ENCODE results near the gene DNAH2.

The DNAH2 gene, protein sequence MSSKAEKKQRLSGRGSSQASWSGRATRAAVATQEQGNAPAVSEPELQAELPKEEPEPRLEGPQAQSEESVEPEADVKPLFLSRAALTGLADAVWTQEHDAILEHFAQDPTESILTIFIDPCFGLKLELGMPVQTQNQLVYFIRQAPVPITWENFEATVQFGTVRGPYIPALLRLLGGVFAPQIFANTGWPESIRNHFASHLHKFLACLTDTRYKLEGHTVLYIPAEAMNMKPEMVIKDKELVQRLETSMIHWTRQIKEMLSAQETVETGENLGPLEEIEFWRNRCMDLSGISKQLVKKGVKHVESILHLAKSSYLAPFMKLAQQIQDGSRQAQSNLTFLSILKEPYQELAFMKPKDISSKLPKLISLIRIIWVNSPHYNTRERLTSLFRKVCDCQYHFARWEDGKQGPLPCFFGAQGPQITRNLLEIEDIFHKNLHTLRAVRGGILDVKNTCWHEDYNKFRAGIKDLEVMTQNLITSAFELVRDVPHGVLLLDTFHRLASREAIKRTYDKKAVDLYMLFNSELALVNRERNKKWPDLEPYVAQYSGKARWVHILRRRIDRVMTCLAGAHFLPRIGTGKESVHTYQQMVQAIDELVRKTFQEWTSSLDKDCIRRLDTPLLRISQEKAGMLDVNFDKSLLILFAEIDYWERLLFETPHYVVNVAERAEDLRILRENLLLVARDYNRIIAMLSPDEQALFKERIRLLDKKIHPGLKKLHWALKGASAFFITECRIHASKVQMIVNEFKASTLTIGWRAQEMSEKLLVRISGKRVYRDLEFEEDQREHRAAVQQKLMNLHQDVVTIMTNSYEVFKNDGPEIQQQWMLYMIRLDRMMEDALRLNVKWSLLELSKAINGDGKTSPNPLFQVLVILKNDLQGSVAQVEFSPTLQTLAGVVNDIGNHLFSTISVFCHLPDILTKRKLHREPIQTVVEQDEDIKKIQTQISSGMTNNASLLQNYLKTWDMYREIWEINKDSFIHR (N-terminal part only)

DNA sequence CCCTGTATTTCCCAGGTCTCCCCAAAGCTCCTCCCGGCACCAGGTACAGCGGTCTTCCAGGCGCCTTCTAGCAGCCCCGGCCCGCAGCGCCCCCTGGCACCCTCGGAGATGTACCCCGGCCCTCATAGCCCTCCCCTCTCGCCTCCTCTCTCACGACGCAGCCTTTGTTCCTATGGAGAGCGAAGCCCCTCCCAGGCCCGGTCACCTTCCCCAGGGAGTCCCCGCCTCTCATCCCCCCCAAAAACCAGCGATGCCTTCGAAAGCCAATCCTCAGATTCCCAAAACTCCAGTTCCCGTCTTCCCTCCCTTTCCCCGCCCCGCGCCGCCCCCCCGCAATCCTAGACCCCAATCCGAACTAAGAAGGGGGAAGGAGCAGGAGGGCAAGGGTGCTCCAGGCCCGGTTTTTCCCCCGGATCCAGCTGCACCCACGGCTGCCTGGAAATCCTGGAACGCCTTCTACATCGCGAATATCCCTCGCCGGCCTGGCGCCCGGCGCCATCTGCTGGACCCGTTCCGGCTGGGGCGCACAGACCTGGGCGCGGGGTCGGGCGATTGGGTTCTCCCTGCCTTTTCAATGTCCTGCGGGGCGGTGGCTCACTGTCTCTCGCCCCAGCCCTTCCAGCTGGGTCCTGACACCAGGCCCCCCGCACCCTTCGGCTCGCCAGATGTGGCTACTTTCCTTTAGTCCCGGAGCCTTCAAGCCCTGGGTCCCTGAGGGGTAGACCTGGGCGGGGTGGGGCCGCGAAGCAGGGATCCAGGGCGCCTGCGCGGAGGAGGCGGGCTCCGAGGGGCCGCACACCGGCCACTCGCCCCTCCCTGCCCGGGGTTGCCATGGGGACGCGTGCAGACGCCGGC lies at the start of gene DNAH2:
TSS of gene DNAH2 (plus strand) at position 844 of the 855 bp plus-strand sequence. CDS start 1,991 bp downstream, outside the sequence.
- peak; percentile 84 for DNase-seq (ENCODE audit: low read depth)

DNA sequence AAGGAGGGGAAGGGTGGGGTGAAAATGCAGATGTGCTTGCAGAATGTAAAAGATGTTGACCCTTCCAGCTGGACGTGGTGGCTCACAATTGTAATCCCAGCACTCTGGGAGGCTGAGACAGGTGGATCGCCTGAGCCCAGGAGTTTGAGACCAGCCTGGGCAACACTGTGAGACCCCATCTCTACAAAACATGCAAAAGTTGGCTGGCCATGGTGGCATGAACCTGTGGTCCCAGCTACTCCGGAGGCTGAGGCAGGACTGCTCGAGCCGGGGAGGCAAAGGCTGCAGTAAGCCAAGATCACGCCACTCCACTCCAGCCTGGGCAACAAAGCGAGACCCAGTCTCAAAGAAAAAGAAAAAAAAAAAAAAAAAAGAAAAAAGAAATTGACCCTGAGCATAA lies 49.1 kb upstream of the DNAH2 start:
- no peak for DNase-seq (ENCODE audit: low read depth)

DNA sequence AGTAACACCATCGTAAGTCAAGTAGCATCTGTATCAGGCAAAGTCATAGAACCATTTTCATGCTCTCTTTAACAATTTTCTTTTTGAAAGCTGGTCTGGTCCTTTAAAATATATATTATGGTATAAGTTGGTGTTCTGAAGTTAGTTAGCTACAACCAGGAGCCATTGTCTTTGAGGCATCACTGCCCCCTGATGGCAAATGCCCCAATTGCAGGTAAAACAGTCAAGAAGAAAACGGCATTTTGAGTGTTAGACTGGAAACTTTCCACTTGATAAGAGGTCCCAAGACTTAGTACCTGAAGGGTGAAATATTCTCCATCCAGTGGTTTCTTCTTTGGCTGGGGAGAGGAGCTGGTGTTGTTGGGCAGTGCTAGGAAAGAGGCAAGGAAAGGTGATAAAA lies 44.3 kb upstream of the DNAH2 start:
- DNase-seq (ENCODE audit: low read depth) = no peak

DNA sequence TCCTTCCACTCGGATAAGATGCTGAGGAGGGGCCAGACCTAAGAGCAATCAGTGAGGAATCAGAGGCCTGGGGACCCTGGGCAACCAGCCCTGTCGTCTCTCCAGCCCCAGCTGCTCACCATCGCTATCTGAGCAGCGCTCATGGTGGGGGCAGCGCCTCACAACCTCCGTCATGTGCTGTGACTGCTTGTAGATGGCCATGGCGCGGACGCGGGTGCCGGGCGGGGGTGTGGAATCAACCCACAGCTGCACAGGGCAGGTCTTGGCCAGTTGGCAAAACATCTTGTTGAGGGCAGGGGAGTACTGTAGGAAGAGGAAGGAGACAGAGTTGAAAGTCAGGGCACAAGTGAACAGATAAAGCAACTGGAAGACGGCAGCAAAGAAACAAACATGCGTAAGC lies 42.6 kb upstream of the DNAH2 start:
- no peak for DNase-seq (ENCODE audit: low read depth)

DNA sequence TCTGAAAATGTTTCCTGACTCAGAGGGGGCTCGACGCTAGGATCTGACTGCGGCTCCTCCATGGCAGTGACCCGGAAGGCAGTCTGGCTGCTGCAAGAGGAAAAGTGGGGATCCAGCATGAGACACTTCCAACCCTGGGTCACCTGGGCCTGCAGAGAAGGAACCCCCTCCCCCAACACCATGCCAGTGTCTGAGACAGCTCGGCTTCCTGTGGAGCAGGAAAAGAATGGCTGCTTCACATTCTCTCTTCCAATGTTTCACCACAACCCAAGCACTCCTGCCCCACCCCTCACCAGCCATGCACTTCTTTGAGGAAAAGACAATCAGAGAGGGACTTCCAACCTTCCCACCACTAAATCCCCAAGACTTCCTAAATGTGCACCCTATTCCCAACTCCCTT lies 41.0 kb upstream of the DNAH2 start:
- DNase-seq (ENCODE audit: low read depth) = no peak

DNA sequence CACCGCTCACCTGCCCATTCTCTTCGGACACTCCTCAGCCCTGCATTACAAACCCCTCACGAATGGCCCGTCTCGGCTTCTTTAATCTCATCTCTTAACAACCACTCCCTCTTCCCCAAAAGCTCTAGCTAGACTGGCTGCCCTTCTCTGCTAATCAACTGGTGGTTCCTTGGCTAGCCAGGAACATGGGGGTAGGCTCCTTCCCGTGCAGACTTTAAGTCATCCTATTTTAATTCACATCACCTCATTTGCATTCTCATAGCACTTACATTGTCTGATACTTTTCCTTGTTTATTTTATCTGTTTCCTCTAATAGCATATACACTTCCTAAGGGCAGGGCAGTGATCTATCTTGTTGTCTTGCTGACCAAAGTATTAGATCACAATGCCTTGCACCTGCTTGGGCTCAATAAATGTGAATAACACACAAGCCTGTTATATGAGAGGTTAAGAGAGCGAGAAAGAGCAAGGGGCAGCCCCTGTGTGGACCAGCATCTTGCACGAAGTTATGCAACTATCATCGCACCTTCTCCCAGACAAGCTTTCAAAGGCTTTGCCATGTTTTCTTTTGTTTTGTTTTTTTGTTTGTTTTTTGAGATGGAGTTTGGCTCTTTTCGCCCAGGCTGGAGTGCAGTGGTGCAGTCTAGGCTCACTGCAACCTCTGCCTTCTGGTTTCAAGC lies 40.0 kb upstream of the DNAH2 start:
- no peak for DNase-seq (ENCODE audit: low read depth)

DNA sequence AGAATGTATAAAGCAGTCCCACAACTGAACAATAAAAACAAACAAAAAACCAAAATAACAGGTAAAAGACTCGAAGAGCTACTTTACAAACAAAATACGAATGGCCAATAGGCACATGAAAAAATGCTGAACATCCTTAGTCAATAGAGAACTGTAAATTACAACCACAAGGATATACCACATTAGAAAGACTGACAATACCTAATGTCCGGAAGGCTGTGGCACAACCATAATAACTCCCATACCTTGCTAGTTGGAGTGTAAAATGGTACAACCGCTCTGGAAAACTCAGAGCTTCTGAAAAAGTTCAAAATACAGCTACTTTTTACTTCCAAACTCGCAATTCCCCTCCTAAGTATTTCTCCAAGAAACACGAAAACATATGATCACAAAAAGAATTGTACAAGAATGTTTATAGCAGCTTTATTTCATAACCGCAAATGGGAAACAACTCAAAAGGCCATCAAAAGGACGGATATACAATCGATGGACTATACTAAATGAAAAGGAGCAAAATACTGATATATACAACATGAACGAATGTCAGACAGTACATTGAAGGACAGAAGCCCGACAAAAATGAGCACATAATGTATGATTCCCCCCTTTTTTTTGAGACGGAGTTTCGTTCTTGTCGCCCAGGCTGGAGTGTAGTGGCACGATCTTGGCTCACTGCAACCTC lies 32.6 kb upstream of the DNAH2 start:
- no peak for DNase-seq (ENCODE audit: low read depth)

DNA sequence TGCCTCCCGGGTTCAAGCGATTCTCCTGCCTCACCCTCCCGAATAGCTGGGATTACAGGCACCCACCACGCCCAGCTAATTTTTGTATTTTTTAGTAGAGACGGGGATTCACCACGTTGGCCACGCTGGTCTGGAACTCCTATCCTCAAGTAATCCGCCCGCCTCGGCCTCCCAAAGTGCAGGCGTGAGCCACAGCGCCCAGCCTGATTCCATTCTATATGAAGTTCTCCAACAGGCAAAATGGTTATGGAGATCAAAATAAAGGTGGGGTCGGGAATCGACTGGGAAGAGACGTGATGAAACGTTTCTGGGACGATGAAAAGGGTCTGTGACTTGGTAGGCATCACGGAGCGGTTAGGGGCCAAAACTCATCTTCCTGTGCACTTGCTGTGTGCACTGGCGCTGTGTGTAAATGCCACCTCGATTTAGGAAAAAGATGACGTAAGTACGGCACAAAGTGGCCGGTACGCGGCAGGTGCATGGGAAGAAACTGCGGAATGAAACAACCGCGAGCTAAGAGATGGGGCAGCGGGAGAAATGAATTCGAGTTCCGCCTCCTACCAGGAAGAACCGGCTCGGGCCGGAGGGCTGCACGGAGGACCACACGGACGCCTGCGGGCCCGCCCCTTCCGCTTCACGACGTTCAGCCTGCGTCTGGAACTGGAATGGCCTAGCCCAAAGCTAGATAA lies 31.9 kb upstream of the DNAH2 start:
- peak; percentile 87 for DNase-seq (ENCODE audit: low read depth)

DNA sequence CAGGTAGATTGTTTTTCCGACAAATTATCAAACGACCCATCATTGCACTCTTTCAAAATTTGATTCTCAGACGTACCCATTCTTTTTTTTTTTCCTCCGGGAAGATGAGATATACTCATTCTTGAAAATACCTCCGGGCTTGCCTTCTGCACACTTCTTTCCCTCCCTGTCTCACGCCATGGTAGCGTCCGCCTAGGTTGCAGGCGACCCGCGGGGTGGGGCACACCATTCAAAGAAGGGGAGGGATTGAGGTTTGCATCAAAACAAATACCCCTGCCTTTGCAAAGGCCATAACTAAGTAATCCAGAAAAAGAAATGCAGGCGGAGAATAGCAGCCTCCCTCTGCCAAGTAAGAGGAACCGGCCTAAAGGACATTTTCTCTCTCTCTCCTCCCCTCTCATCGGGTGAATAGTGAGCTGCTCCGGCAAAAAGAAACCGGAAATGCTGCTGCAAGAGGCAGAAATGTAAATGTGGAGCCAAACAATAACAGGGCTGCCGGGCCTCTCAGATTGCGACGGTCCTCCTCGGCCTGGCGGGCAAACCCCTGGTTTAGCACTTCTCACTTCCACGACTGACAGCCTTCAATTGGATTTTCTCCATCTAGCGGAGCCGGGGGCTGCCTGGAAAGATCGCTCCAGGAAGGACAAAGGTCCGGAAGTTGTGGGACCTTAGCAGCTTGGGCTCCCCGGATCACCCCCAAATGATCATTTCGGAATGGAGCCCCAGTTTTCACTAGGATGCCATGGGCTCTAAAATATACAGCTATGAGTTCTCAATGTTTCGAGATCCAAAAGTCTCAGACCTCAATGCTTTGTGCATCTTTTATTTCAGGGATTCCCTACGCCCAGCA lies 31.1 kb upstream of the DNAH2 start:
- peak; percentile 77 for DNase-seq (ENCODE audit: low read depth)

DNA sequence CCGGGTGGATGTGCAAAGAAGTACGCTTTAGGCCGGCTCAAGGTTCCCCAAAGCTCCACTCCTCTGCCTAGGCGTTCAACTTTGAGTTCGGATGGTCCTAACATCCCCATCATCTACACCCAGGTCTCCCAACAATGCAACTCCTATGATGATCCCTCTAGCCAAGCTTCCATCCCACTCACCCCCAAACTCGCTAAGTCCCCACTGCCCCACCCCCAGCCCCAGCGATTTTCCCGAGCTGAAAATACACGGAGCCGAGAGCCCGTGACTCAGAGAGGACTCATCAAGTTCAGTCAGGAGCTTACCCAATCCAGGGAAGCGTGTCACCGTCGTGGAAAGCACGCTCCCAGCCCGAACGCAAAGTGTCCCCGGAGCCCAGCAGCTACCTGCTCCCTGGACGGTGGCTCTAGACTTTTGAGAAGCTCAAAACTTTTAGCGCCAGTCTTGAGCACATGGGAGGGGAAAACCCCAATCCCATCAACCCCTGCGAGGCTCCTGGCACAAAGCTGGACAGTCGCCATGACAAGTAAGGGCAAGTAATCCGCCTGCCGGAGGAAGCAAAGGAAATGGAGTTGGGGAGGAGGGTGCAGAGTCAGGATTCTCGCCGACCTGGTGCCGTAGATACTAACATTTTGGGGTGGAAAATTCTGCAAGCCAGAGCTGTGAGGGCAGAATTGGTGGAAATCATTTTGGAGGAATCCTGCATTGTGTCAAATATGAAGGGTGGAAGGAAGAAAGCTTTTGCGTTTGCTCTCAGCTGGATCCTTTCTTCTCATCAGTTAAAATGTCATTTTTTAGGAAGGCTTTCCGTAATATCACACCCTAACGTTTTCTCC lies 30.3 kb upstream of the DNAH2 start, which contains the start of gene TP53:
TSS of gene TP53 (minus strand) at position 419 of the 836 bp plus-strand sequence. CDS start 10,896 bp downstream, outside the sequence.
- DNase-seq (ENCODE audit: low read depth) = peak; percentile 84

DNA sequence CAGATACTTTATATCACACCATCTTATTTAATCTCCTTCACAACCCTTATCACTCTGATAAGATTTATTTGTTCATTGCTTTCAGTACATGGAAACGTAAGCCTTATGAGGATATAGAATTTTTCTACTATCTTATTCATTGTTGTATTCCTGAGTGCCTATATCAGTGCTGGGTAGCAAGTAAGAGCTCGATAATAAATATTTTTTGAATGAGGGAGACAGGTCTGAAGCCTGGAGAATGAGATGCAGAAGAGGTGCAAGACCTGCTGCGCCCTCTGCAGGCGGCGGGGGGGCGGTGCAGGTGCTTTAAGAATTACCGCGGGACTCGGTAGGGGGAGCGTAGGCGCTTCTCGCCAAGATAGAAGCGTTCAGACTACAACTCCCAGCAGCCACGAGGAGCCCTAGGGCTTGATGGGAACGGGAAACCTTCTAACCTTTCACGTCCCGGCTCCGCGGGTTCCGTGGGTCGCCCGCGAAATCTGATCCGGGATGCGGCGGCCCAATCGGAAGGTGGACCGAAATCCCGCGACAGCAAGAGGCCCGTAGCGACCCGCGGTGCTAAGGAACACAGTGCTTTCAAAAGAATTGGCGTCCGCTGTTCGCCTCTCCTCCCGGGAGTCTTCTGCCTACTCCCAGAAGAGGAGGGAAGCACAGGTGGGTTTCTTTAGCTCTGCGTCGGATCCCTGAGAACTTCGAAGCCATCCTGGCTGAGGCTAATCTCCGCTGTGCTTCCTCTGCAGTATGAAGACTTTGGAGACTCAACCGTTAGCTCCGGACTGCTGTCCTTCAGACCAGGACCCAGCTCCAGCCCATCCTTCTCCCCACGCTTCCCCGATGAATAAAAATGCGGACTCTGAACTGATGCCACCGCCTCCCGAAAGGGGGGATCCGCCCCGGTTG lies 29.4 kb upstream of the DNAH2 start, which contains the start of gene WRAP53:
TSS of gene WRAP53 (plus strand) at position 570 of the 900 bp plus-strand sequence. CDS start at position 742, 172 bp downstream.
- DNase-seq (ENCODE audit: low read depth) = peak; percentile 99

DNA sequence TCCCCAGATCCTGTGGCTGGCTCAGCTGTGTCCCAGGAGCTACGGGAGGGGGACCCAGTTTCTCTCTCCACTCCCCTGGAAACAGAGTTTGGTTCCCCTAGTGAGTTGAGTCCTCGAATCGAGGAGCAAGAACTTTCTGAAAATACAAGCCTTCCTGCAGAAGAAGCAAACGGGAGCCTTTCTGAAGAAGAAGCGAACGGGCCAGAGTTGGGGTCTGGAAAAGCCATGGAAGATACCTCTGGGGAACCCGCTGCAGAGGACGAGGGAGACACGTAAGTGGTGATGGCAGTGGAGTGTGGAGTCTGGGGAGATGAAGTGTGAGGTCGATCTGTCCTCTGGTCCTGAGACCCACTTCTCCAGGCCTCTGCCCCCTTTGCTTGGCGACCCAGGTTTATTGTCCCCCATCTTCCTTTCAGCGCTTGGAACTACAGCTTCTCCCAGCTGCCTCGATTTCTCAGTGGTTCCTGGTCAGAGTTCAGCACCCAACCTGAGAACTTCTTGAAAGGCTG lies 28.7 kb upstream of the DNAH2 start:
- no peak for DNase-seq (ENCODE audit: low read depth)

DNA sequence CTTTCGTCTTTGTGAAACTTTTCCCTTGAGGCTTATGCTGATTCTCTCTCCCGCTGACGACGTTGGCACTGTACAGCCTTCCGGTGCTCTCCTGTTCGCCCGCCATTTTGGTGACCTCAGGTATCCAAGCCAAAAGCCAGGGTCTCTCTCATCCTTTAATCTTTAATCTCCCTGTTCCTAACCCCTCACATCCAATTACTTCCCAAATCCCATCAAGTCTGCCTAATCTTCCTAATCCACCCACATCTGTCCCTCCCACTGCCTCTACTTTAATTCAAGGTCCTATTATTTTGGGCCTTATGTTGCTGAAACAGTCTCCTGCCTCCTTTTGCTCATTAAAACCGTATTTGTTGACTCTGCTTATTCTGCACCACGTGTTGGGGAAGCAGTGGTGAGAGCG lies 22.0 kb upstream of the DNAH2 start:
- no peak for DNase-seq (ENCODE audit: low read depth)

DNA sequence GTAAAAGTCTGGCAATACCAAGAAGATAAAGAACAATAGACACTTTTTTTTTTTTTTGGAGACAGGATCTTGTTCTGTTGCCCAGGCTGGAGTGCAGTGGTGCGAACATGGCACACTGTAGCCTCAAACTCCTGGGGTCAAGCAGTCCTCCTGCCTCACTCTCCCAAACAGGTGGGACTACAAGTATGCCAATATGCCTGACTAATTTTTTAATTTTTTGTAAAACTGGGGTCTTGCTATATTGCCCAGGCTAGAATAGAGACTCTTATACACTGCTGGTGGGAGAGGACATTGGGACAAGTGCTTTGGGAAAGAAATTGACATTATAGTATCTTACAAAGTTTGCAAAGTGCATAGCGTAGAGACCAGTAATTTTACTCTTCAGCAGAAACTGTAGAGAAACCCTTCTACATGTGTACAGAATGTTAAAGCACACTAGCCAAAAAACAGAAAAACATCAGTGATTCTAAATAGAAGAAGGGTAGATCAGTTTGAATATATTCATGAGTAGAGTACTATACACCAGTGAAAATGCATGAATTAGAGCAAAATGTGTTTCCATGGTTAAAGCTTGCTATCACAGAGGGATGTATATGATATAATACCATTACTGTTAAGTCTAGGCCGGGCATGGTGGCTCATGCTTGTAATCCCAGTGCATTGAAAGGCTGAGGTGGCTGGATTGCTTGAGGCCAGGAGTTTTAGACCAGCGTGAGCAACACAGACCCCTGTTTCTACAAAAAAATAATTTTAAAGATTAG lies 19.5 kb upstream of the DNAH2 start:
- no peak for DNase-seq (ENCODE audit: low read depth)

DNA sequence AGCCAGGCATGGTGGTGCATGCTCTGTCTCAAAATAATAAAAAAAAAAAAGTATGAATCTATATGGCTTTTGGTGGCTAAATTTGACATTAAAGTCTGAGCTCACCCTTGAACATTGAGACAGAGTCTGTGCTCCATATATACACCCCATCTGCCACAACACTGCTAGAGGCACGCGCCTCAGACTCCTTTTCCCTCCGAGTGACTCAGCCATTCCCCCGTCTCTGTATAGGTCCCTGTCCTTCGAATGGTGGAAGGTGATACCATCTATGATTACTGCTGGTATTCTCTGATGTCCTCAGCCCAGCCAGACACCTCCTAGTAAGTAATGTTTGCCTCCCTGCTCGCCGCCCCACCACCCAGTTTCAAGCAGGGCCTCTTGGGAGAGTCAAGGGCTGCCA lies 17.0 kb upstream of the DNAH2 start:
- no peak for DNase-seq (ENCODE audit: low read depth)

DNA sequence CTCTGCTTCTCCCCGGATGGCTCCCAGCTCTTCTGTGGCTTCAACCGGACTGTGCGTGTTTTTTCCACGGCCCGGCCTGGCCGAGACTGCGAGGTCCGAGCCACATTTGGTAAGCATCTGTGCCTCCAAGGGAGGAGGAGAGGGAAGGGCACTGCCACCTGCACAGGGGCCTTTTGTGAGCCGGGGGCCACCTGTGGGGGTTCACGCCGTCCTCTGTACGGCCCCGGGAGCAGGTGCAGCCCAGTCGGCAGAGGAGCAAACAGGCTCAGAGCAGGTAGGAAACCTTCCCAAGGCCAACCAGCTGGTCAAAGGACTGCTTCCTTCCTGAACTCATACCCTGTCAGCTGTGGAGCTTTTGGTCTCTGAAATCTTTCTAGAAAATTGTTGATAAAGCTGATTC lies 15.9 kb upstream of the DNAH2 start:
- DNase-seq (ENCODE audit: low read depth) = no peak
